HTR-8/SVneo (cell line): ENCODE results near the gene CD320.
"Not testable (repeated sequence)": the region's sequence is repeated elsewhere in the genome, so short reads cannot be mapped to it uniquely, and the experiment has no call there.

Experiments
- DNase-seq: peaks from one replicate; pipeline ENCODE4 v3.0.0; 2011; ENCODE audit warnings: low spot score, mixed read lengths; ENCODE audit not compliant: insufficient read length
- FAIRE-seq: peaks from 2 replicates; lab custom pipeline; 2011; peaks lifted over from hg19 to GRCh38; lab: Jason Lieb, UNC

Gene CD320

DNA sequence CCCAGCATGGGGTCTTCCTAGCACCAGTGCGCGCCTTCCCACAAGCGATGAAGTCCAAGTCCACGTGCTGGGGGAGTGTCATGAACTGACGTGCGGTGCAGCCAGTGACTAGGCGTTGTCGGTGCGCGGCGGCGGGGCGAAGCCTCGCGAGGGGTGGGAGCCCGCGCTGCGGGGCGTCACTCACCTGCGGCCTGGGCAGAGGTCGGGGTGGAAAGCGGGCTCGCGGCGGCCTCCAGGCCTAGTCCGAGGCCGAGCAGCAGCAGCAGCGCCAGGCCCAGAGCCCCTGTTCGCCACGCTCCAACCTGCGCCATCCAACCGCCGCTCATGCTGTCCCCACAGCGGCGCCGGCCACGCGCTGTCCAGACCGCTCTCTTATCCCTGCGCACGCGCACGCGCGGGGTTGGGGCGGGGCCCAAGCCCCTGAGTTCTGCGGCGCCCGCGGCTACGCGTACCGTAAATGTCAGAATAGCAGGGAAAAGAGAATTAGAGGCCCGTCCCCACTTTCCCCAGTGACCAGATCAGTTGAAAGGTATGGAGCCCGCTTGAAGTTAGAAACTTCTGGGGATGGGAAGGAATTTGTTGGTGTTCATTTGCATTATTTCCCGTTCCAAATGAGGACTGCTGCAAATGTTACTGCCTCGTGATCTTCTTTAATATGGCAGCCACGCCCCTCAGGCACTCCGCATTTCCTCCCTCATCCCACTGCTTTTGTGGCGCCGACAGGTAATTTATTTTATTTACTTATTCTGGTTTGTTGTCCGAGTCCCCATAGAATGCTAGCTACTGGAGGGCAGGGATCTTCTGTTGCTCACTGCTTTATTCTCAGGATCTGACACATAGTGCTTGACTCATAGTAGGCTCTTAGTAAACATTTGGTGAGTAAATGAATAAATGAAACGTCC lies at the start of gene CD320:
TSS of gene CD320 (minus strand) at position 394 of the 902 bp plus-strand sequence. CDS start at position 326, 68 bp downstream.
- DNase-seq (peak; percentile 92), FAIRE-seq (peak; percentile 98)

DNA sequence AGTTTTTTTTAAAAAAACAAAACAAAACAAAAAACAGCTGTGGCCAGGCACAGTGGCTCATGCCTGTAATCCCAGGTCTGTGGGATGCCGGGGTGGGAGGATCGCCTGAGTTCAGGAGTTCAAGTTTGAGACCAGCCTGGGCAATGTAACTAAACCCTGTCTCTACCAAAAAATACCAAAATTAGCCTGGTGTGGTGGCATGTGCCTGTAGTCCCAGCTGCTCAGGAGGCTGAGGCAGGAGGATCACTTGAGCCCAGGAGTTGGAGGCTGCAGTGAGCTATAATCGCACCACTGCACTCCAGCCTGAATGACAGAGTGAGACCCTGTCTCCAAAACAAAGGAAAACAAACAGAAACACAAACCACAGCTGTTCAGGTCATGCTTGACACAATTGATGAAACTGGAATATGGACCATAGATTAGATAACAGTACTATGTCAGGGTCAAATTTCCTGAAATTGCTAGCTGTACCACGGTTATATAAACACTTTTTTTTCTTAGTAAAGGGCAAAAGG lies 48.9 kb upstream of the CD320 start:
- no peak for FAIRE-seq
- no peak for DNase-seq

DNA sequence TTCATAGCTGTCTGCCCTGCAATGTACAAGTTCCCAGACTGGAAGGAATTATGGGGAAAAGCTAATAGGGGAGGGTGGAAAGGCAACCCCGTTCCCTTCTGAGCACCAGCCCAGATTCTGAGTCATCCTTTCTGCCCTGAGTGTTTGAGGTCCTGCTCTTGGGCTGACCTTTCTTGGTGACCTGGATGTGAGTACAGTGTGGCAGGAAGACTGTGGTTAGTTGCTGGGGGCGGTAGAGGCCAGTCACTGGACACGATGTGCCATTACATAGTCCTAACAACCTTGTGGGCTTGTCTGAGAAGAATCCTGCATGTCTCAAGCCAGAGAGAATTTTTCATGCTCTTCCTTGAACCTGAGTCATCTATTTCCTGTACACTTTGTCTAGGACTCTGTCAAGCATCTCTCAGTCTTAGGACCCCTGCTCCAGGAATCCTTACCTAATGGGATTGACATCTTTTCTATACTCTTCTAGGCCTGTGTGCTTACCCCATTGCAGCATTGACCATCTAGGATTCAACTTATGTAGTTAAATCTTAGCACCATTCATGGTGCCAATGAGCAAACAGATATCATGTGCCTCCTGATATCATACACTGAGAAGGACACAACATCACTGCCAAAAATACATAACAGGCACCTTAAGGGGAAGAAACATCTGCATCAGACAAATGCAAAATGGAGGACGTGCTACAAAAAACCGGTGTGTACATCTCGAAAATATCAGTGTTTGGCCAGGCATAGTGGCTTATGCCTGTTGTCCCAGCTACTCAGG lies 47.7 kb upstream of the CD320 start:
- FAIRE-seq (peak; percentile 96), DNase-seq (peak; percentile 74)

DNA sequence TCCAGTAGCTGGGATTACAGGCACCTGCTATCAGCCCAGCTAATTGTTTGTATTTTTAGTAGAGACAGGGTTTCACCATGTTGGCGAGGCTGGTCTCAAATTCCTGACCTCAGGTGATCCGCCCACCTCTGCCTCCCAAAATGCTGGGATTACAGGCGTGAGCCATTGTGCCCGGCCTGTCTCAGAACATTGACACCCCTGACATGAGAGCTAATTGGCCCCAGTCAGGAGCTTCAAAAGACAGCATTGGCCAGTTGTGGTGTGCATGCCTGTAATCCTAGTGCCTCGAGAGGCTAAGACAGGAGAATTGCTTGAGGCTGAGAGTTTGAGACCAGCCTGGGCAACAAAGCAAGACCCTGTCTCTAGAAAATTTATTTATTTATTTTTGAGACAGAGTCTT lies 44.7 kb upstream of the CD320 start:
- not testable (repeated sequence) for DNase-seq, FAIRE-seq

DNA sequence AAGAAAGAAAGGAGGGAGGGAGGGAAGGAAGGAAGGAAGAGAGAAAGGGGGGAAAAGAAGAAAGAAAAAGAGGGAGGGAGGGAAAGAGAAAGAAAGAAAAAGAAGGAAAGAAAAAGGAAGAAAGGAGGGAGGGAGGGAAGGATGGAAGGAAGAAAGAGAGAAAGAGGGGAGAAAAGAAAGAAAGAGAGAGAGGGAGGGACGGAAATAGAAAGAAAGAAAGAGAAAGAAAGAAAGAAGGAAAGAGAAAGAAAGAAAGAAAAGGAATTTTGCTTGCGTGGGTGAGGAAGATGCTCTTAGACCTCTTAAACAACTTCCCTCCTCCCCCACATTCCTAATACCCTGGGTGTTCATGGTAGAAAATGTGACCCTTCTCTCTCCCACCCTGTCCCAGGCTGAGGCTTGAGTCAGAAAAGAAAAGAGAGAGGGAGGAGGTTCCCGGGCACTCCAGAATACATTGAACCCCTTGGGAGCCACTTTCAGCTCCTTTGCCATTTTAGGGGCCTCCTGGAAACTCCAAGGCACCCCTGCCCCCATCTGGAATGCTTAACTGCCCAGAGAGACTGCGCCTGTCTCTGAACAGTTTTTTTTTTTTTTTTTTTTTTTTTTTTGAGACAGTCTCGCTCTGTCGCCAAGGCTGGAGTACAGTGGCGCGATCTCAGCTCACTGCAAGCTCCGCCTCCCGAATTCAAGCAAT lies 44.1 kb upstream of the CD320 start:
- FAIRE-seq (no peak), DNase-seq (no peak)

DNA sequence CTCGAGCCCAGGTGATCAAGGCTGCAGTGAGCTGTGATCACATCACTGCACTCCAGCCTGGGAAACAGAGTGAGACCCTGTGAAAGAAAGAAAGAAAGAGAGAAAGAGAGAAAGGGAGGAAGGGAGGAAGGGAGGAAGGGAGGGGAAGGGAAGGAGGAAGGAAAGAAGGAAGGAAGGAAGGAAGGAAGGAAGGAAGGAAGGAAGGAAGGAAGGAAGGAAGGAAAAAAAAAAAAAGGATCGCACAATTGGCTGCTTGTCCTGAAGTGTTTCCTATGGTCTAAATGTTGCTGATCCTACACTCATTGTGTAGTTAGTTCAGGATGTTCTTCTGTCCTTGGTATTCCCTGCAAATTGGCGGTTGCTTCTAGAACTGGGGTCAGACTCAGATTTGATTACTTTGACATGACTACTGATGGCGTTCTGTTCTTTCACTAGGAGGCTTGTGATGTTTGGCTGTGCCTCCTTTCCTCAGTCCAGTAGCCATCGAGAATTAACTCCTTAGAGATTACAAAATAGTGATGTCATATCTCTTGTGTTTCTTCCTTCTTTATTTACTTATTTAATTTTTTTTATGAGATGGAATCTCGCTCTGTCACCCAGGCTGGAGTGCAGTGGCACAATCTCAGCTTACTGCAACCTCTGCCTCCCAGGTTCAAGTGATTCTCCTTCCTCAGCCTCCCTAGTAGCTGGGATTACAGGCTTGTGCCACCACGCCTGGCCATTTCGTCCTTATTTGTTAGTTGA lies 41.6 kb upstream of the CD320 start:
- not testable (repeated sequence) for DNase-seq, FAIRE-seq

DNA sequence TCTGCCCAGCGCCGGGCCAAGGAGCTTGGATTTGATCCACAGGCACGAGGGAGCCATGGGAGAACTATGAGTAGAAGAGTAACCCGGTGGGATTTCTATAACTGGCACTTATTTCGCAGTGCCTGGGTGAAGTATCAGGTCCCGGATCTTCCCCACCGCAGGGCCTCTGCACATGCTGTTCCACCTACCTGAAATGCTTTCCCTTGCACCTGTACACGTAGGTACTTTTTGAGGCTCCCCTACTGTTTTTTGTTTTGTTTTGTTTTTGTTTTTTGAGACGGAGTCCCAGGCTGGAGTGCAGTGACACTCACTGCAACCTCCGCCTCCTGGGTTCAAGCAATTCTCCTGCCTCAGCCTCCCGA lies 35.3 kb upstream of the CD320 start:
- FAIRE-seq: no peak
- DNase-seq: no peak

DNA sequence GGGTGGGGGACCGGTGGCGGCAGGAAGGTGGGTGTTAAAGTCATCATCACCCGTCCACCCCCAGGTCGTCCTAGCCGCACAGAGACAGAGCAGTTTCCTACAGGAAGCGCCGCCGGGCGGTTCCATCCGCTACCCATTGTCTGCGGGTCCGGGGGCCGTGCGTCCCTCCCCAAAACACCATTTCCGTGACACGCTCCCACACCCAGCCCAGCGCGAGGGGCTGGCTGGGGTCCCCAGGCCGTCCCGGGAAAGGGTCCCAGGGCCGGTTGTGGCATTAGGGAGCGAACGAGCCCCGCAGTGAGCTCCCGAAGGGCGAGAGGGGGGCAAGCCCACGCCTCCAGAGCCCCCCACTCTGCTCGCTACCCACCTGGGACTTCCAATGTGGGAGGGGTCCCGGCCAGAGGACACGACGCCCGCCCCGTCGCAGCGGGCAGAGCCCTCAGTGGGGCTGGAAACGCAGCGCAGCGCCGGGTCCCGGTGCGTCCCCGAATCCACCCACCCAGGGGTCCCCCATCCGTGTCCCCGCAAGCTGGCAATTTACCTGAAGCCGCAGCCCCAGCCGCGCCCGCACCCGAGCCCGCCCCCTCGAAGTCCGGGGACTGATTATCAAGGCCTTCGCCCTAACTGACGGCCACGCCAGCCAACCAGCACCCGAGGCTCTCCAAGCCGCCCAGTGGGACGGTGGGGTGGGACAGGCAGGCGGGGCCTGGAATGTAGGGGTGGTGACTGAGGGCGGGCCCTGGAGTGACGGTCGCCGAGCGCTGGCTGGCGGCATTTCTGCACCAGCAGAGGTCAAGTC lies 34.7 kb upstream of the CD320 start, which contains the start of gene KANK3:
TSS of gene KANK3 (minus strand) at position 579 of the 799 bp plus-strand sequence. CDS start 5,434 bp downstream, outside the sequence.
- FAIRE-seq: peak; percentile 76
- peak; percentile 99 for DNase-seq

DNA sequence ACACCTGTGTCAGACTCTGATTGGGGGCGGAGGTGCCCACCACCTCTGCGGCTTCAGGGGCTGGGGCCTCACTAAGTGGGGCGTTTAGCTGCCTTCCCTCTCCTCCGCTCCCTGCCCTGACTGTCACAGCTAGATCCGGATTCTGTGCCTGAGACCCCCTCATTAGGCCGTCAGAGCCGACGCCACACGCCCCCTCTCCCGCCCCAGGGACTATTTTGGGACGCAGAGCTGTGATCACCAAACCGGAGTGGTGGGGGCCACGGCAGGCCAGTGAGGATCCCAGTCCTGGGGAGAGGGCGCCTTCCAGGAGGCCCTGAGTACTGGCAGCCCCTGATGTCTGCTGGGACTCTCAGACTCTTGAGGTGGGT lies 34.1 kb upstream of the CD320 start:
- FAIRE-seq (no peak), DNase-seq (no peak)

DNA sequence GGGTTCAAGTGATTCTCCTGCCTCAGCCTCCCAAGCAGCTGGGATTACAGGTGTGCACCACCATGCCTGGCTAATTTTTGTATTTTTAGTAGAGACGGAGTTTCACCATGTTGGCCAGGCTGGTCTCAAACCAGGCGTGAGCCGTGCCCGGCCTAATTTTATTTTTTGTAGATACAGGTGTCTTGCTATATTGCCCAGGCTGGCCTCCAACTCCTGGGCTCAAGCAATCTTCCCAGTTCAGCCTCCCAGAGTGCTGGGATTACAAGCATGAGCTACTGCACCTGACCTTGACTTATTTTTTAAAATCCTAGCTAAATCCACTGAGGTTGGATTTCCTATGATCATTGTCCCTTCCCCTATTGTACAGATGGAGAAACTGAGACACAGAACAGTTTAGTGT lies 33.3 kb upstream of the CD320 start:
- not testable (repeated sequence) for DNase-seq, FAIRE-seq

DNA sequence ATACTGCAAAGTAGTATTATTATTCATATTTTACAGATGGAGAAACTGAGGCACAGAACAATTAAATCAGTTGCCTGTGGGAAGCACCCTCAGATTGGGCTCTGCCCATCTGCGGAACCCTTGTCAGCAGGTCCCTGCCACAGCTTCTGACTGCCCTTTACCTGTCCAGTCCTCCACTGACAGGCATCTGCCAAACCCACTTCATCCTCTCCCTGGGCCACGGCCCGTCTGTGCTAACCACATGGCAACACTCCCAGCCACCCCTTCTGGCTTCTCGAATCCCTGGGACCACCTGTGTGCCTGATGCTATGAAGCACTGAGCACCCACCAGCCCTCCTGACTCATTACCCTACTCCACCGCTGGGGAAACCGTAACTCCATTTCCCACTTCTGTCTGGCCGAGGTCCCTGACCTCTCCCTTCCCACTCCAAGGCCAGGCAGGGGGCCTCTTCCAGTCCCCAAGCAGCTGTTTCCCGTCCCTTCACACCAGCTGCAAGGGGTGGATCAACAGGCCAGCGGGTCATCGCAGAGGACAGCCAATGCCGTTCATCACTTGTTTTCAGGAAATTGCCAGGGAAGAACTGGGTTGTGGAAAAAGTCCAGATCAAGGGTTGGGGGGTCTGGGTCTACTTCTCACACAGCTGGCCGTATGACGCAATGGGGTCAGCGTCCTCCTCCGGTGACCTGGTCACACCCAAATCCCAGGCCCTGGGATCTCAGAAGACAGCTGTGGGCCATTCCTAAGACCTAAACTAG lies 32.4 kb upstream of the CD320 start:
- no peak for DNase-seq
- no peak for FAIRE-seq

DNA sequence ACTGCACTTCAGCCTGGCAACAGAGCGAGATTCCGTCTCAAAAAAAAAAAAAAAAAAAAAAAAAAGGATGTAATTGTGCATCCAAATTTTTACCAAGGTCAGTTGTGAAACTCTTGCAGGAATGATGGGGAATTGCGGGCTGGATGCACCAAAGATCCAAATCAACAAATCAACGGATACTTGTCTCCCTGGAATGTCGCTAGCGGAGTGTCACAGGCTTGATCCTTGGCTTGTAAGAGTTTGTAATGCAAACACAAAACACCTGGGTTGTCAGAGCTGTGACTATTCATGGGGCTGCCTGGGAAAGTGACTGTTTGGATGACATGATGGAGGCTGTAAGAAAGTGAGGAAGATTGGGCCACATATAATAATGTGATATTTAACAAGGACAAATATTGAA lies 30.7 kb upstream of the CD320 start:
- DNase-seq (no peak), FAIRE-seq (no peak)

DNA sequence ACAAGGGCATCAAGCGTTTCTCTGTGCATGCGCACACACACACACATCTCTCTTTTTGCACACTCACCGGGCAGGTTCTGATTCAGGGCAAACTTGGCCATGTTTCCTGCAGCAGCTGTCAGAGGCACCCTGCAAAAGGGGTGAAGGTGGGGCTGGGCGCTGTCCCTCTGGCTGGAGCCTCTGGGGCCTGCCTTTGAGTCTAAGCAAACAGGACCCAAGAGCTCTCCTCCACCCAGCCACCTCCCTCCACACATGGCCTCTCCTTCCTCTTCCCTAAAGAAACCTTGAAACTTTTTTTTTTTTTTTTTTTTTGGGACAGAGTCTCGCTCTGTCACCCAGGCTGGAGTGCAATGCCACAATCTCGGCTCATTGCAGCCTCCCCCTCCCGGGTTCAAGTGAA lies 29.6 kb upstream of the CD320 start:
- no peak for DNase-seq
- FAIRE-seq: no peak

DNA sequence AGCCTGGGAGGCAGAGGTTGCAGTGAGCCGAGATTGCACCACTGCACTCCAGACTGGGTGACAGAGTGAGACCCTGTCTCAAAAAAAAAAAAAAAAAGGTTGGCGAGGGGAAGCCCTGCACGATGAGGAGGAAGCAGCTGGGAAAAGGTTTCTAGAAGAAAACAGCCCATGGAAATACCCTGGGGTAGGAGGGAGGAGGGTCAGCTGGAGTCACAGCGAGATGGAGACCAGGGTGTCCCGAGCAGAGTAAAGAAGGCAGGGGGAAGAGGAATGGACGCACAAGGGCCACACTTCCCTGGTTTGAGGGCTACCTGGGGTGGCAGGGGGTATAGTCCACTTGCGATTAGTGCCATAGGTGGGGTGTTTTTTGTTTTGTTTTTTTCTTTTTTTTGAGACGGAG lies 28.5 kb upstream of the CD320 start:
- DNase-seq (no peak), FAIRE-seq (no peak)

DNA sequence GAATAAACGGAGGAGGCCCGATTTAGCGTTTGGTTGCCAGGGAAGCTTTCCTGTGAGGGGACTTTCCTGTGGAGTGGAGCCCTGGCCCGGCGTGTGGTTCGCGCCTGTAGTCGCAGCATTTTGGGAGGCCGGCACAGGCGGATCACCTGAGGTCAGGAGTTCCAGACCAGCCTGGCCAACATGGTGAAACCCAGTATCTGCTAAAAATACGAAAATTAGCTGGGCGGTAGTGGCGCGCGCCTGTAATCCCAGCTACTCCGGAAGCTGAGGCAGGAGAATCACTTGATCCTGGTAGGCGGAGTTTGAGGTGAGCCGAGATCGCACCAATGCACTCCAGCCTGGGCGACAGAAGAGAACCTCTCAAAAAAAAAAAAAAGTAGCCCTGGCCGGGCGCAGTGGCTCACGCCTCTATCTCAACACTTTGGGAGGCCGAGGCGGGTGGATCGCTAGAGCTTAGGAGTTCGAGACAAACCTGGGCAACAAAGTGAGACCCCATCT lies 28.0 kb upstream of the CD320 start:
- FAIRE-seq (no peak), DNase-seq (no peak)

DNA sequence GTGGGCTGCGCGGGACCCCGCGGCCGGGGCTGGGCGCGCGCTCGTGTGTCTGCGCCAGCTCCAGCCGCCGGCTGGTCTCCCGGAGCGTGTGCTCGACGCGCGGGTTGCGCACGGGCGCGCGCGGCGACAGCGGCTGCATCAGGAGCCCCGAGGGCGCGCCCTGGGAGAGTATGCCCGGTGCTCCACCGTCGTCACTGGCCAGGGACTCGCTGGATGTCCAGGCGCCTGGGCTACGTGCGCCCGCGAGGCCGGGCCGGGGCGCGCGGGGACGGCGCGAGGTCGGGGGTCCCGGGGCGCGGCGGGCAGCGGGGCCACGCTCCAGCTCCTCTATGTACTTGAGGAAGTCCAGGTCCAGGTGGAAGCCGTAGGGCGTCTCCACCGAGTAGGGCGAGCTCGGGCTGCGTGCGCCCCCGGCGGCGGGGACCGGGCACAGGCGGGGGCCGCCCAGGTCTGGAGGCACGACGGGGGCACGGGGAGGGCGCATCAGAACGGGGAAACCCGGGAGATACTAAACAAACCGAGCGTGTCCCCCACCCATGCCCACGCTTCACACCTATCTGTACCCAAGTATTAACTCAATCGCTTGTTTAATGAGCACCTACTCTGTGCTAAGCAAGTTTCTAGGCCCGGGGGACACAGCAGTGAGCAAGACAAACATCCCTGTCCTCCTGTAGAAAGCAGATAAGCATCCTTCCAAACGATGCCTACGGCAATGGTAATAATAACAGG lies 27.3 kb upstream of the CD320 start:
- DNase-seq (no peak), FAIRE-seq (no peak)
